Measurements from ENCODE around the gene CTIF. TPM values are rescaled to one million over a fixed set of nuclear protein-coding genes. Genes with fewer than 3 reads are reported as not detected.

CTIF gene
- total RNA-seq, 1 experiment from 2014 or later = 19.7 TPM

GRCh38 chr18:48533340-48534070 lies 5.3 kb upstream of the CTIF start:
- no peak for DNase-seq (ENCODE audit: low read depth)

GRCh38 chr18:48534364-48534763 lies 4.5 kb upstream of the CTIF start:
- peak; percentile 90 for DNase-seq (ENCODE audit: low read depth)

- no peak for DNase-seq (ENCODE audit: low read depth)
Observed at GRCh38 chr18:48535956-48536355, 2.9 kb upstream of the CTIF start.

GRCh38 chr18:48536516-48536915 lies 2.3 kb upstream of the CTIF start:
- DNase-seq (ENCODE audit: low read depth) = no peak

GRCh38 chr18:48539406-48540250 lies 797 bp downstream of the CTIF start:
- DNase-seq (ENCODE audit: low read depth) = peak; percentile 74

- DNase-seq (ENCODE audit: low read depth) = peak; percentile 77
Observed at GRCh38 chr18:48540251-48541025, 1.6 kb downstream of the CTIF start.

- peak; percentile 84 for DNase-seq (ENCODE audit: low read depth)
Observed at GRCh38 chr18:48541026-48541746, 2.4 kb downstream of the CTIF start.

GRCh38 chr18:48541747-48542400 lies 3.0 kb downstream of the CTIF start:
- no peak for DNase-seq (ENCODE audit: low read depth)

GRCh38 chr18:48542513-48543181 lies 3.8 kb downstream of the CTIF start:
- DNase-seq (ENCODE audit: low read depth) = peak; percentile 36

GRCh38 chr18:48543228-48543627 lies 4.4 kb downstream of the CTIF start:
- DNase-seq (ENCODE audit: low read depth) = peak; percentile 56

GRCh38 chr18:48544116-48544515 lies 5.3 kb downstream of the CTIF start:
- DNase-seq (ENCODE audit: low read depth) = no peak

- DNase-seq (ENCODE audit: low read depth) = no peak
Observed at GRCh38 chr18:48544661-48545415, 6.0 kb downstream of the CTIF start.

GRCh38 chr18:48545757-48546321 lies 7.0 kb downstream of the CTIF start:
- peak; percentile 79 for DNase-seq (ENCODE audit: low read depth)

GRCh38 chr18:48546396-48546795 lies 7.6 kb downstream of the CTIF start:
- DNase-seq (ENCODE audit: low read depth) = peak; percentile 57

- DNase-seq (ENCODE audit: low read depth) = no peak
Observed at GRCh38 chr18:48547531-48547981, 8.7 kb downstream of the CTIF start.

- peak; percentile 97 for DNase-seq (ENCODE audit: low read depth)
Observed at GRCh38 chr18:48548011-48548771, 9.4 kb downstream of the CTIF start.

GRCh38 chr18:48548921-48549320 lies 10.1 kb downstream of the CTIF start:
- no peak for DNase-seq (ENCODE audit: low read depth)

- DNase-seq (ENCODE audit: low read depth) = no peak
Observed at GRCh38 chr18:48550101-48550729, 11.4 kb downstream of the CTIF start.

Measured in M059J (cell line).